GM12864 (cell line): Measurements from ENCODE around the gene ANKS1B.
A peak's percentile ranks its signal among the peaks of the same experiment; 100 is the strongest.

Source experiments
- DNase-seq: peaks from one replicate; pipeline ENCODE4 v3.0.0-alpha.2; 2011; ENCODE audit warnings: low read depth
- H3K4me3 ChIP-seq: 2 replicates; pipeline ENCODE4 v1.5.1; 2011; ENCODE audit warnings: mild to moderate bottlenecking, low read depth, low read length, control low read depth
- CTCF ChIP-seq: IDR thresholded peaks from 2 replicates; pipeline ENCODE4 v1.5.1; 2011; ENCODE audit warnings: low read depth, mild to moderate bottlenecking, moderate library complexity, low read length, control low read depth, inconsistent platforms; ENCODE audit errors: missing control alignments

The ANKS1B gene

DNA sequence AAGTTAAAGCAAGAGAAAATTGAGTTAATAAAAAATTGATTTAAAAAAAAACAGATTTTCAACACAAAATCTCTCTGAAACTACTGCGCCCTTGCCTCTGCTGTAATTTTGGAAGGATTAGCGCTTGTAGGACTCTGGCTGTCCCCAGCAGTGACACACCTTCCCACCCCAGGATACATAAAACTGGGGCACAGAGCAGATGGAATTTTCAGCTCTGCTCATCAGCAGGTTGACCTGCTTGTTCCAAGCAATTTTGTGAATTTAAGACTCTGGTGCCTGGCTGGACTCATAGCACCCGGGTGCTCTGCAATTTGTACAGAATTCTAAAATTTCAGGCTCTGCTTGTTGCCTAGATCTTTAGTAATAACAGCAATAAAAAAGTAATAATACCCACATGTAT, 595.0 kb downstream of the ANKS1B start:
- TF ChIP-seq CTCF: no peak
- no peak overlapping the region for H3K4me3 ChIP-seq
- no peak for DNase-seq

- TF ChIP-seq CTCF: no peak
- H3K4me3 ChIP-seq: no peak overlapping the region
- DNase-seq: no peak
Measured at GRCh38 chr12:99388671-99389195, 596.0 kb downstream of the ANKS1B start.

DNA sequence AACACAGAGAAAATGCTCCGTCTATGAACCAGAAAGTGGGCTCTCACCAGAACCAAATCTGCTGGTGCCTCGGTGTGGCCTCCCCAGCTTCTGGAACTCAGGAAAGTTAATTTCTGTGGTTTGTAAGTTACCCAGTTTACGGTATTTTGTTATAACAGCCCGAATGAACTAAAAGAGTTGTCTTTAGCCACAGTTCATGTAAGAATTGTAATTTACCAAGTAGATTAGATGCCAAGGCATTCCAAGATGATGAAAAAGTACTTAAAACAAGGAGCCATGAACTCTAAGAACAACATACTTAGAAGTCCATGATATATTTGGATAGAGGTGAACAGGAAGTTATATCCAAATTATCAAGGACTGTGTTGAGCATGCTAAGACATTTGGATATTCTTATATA, 597.1 kb downstream of the ANKS1B start:
- no peak for TF ChIP-seq CTCF
- no peak overlapping the region for H3K4me3 ChIP-seq
- DNase-seq: no peak

DNA sequence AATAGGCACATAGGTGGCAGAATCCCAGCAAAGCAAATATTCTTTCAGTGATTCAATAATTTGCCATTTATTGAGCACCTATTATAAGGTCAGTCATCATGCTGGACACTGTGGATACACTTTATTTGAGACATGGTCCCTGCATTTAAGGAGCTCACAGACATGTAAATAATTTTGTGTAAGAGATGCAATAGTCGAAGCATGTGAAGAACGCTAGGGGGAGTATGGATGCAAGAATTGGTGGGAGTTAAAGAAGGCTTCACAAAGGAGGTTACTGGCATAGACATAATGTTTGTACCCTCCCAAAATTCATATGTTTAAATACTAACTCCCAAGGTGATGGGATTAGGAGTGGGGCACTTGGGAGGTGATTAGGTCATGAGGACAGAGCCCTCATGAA, 597.8 kb downstream of the ANKS1B start:
- peak; percentile 25 for DNase-seq
- TF ChIP-seq CTCF: peak; percentile 68
- no peak overlapping the region for H3K4me3 ChIP-seq

DNA sequence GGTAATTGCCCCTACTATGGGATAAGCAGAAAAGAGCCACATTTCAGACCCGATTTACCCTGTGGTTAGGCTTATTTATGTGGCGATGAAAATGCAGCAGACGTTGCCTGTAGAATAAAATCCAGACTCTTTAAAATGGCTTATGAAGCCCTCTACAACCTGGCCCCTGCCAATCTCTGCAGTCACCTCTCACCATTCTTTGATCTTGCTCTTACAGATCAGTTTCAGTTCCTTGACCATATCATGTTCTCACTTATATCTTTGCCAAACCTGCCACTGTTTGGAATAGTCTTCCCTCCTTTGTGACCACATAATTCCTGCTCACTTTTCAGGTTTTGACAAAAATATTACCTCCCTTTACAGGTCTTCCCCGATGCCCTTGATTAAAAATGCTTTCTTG, 601.5 kb downstream of the ANKS1B start:
- H3K4me3 ChIP-seq: no peak overlapping the region
- no peak for DNase-seq
- no peak for TF ChIP-seq CTCF

- DNase-seq: peak; percentile 3
- TF ChIP-seq CTCF: no peak
- H3K4me3 ChIP-seq: no peak overlapping the region
Measured at GRCh38 chr12:99381992-99382391, 602.7 kb downstream of the ANKS1B start.

DNA sequence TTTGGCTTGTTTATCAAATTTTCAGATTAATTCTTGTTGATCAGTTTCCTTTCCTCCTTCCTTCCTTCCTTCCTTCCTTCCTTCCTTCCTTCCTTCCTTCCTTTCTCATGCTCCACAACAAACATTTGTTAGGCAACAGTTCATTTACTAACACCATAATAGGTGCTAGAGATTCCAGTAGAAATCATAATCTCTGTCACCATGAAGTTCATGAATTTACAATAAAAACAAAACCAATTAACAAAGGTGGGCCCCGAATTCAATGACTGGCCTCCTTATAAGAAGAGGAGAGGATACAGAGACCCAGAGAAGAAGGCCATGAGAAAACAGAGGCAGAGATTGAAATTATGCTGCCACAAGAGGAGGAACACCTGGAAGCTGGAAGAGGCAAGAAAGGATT, 604.0 kb downstream of the ANKS1B start:
- no peak overlapping the region for H3K4me3 ChIP-seq
- DNase-seq: no peak
- TF ChIP-seq CTCF: no peak
